Endothelial cell of umbilical vein (primary cell): Measurements from ENCODE around the gene COPS9. TPM values are rescaled to one million over a fixed set of nuclear protein-coding genes. Genes with fewer than 3 reads are reported as not detected.

Experiments
- BruUV-seq: library from RNA; stranded (reverse); fragments of 400-500 nt; replicated peaks from 2 replicates; lab custom pipeline; 2021; lab: Mats Ljungman, UMichigan
- CTCF ChIA-PET: fragments of 300-600, 350-600 bp; sonication (Branson Sonifier 250); formaldehyde crosslinking; loops from one replicate; lab custom pipeline; 2021; ENCODE audit warnings: antibody characterized with exemption, inconsistent platforms; lab: Charles Lee
- POLR2A ChIA-PET: fragments of 300-600, 350-600 bp; sonication (Branson Sonifier 250); formaldehyde crosslinking; loops from one replicate; lab custom pipeline; 2021; ENCODE audit warnings: antibody characterized with exemption, inconsistent platforms; lab: Charles Lee
- DNase-seq: peaks from one replicate; pipeline ENCODE4 v3.0.0-alpha.2; 2011; ENCODE audit warnings: low read depth, low spot score
- FAIRE-seq: peaks from 2 replicates; lab custom pipeline; 2011; peaks lifted over from hg19 to GRCh38; lab: Jason Lieb, UNC
- H2AFZ ChIP-seq: 2 replicates; pipeline ENCODE4 v1.6.0; 2012; ENCODE audit warnings: low read depth, low read length, control low read depth, inconsistent platforms
- H3K27ac ChIP-seq: 2 replicates; pipeline ENCODE4 v1.5.1; 2011; ENCODE audit warnings: low read depth, mild to moderate bottlenecking, control low read depth, low read length, moderate library complexity; ENCODE audit not compliant: insufficient read depth
- H3K27me3 ChIP-seq, 2 experiments: 2 replicates each; pipeline versions ENCODE4 v1.6.0 to v1.6.1; 2011; ENCODE audit warnings: low read length in 2 of 2, mixed read lengths in 1 of 2; ENCODE audit not compliant: control insufficient read depth in 2 of 2, insufficient read depth in 2 of 2
- H3K36me3 ChIP-seq, 2 experiments: 2 replicates in 1 of 2; 3 replicates in 1 of 2; pipeline ENCODE4 v1.5.1; 2011; ENCODE audit warnings: low read length in 2 of 2, mild to moderate bottlenecking in 1 of 2, moderate library complexity in 1 of 2; ENCODE audit not compliant: control insufficient read depth in 2 of 2, insufficient read depth in 2 of 2; ENCODE audit errors: extremely low read depth in 1 of 2
- H3K4me1 ChIP-seq: 3 replicates; pipeline ENCODE4 v1.5.1; 2011; ENCODE audit warnings: mild to moderate bottlenecking, low read length; ENCODE audit not compliant: control insufficient read depth, insufficient read depth; ENCODE audit errors: extremely low read depth
- H3K4me2 ChIP-seq: 2 replicates; pipeline ENCODE4 v1.6.1; 2011; ENCODE audit warnings: low read length, control low read depth, mixed read lengths; ENCODE audit not compliant: insufficient read depth
- H3K4me3 ChIP-seq, 3 experiments: fragments of 200-600 bp in 1 of 3; sonication (generic), shearing (Covaris generic) in 1 of 3; replicated peaks in 1 of 3; 2 replicates each; pipeline ENCODE4 v1.5.1; 2011 to 2016; ENCODE audit warnings: control low read depth in 3 of 3, low read length in 3 of 3, mild to moderate bottlenecking in 2 of 3, inconsistent platforms in 1 of 3, low read depth in 1 of 3, moderate library complexity in 1 of 3; ENCODE audit not compliant: insufficient read depth in 1 of 3
- H3K79me2 ChIP-seq: 2 replicates; pipeline ENCODE4 v1.6.0; 2012; ENCODE audit warnings: low read length, inconsistent platforms; ENCODE audit not compliant: control insufficient read depth, insufficient read depth
- H3K9ac ChIP-seq: replicated peaks from 2 replicates; pipeline ENCODE3; 2011; ENCODE audit warnings: low read length, control low read depth; ENCODE audit not compliant: insufficient read depth; ENCODE audit errors: extremely low read depth
- H3K9me1 ChIP-seq: replicated peaks from 3 replicates; pipeline ENCODE4 v1.6.0; 2011; ENCODE audit warnings: mild to moderate bottlenecking, low read length; ENCODE audit not compliant: control insufficient read depth, insufficient read depth; ENCODE audit errors: extremely low read depth
- H3K9me3 ChIP-seq: replicated peaks from 2 replicates; pipeline ENCODE4 v1.5.1; 2012; ENCODE audit warnings: low read length, inconsistent platforms; ENCODE audit not compliant: control insufficient read depth, insufficient read depth
- H4K20me1 ChIP-seq: replicated peaks from 2 replicates; pipeline ENCODE3; 2011; ENCODE audit warnings: mild to moderate bottlenecking, low read length; ENCODE audit not compliant: control insufficient read depth, insufficient read depth; ENCODE audit errors: extremely low read depth
- CTCF ChIP-seq, 2 donors: IDR thresholded peaks; 1 replicate in 1 of 2; 2 replicates in 1 of 2; pipeline ENCODE4 v1.5.1; 2011; ENCODE audit warnings: low read length in 2 of 2, mild to moderate bottlenecking in 2 of 2, moderate library complexity in 2 of 2, control low read depth in 1 of 2, inconsistent platforms in 1 of 2, low read depth in 1 of 2; ENCODE audit not compliant: insufficient read depth in 1 of 2; ENCODE audit errors: extremely low read depth in 1 of 2
- EZH2 ChIP-seq: IDR thresholded peaks from 2 replicates; pipeline ENCODE4 v1.6.1; 2012; ENCODE audit warnings: borderline replicate concordance, low read depth, mild to moderate bottlenecking, moderate library complexity, low read length, inconsistent platforms; ENCODE audit not compliant: severe bottlenecking
- FOS ChIP-seq: IDR thresholded peaks from 2 replicates; pipeline ENCODE4 v1.6.1; 2011; ENCODE audit warnings: mild to moderate bottlenecking, low read length, moderate library complexity, borderline replicate concordance; ENCODE audit not compliant: insufficient read depth
- GATA2 ChIP-seq: IDR thresholded peaks from 2 replicates; pipeline ENCODE4 v1.7.0; 2011; ENCODE audit warnings: low read depth, mild to moderate bottlenecking, moderate library complexity, mixed read lengths, low read length; ENCODE audit not compliant: insufficient read length, insufficient read depth
- JUN ChIP-seq: IDR thresholded peaks from 2 replicates; pipeline ENCODE4 v1.6.1; 2011; ENCODE audit warnings: borderline replicate concordance, low read depth; ENCODE audit not compliant: insufficient read length, insufficient read depth
- MAX ChIP-seq: IDR thresholded peaks from 2 replicates; pipeline ENCODE4 v1.6.1; 2011; ENCODE audit not compliant: insufficient read depth, insufficient read length
- MYC ChIP-seq: IDR thresholded peaks from one replicate; pipeline ENCODE4 v1.6.1; 2011; ENCODE audit warnings: mild to moderate bottlenecking, low read depth, low read length
- POLR2A ChIP-seq: IDR thresholded peaks from 2 replicates; pipeline ENCODE4 v1.6.1; 2012; ENCODE audit warnings: low read depth, mild to moderate bottlenecking, control low read depth, low read length
- POLR2AphosphoS5 ChIP-seq: IDR thresholded peaks from 2 replicates; pipeline ENCODE4 v1.6.1; 2012; ENCODE audit warnings: low read depth, mild to moderate bottlenecking, control low read depth, low read length, moderate library complexity; ENCODE audit not compliant: insufficient read depth
- dilution Hi-C: fragments of 300-500 bp; cut with MboI; formaldehyde crosslinking; loops from one replicate; pipeline ENCODE4 v1.15.0; 2019; ENCODE audit warnings: low sequenced_read_pairs; ENCODE audit not compliant: extremely low pct_ligation_motif_present
- intact Hi-C: fragments of 100-400 bp; cut with micrococcal nuclease; formaldehyde crosslinking; loops from one replicate; pipeline ENCODE4 v1.10.0; 2022
- polyA plus RNA-seq, 4 experiments: library from polyadenylated mRNA; depleted of rRNA in 3 of 4; stranded (reverse) in 3 of 4; unstranded in 1 of 4; fragments of >200 nt; gene quantifications; 2 replicates each; pipeline versions ENCODE4 v1.2.1 to v1.2.3, GENCODE V29; 2011 to 2012; ENCODE audit warnings: missing spikeins in 1 of 4
- total RNA-seq: library from RNA; stranded (reverse); gene quantifications from 2 replicates; pipeline ENCODE4 v1.2.3, GENCODE V29; 2021

The COPS9 gene
- total and polyA plus RNA-seq, 2 donors (not counting 3 experiments of a cell fraction or from before 2014, with no cell fraction given) = 196 to 361 TPM

GRCh38 chr2:240125742-240126141, 10.4 kb downstream of the COPS9 start:
- ChIA-PET POLR2A (no interaction called here), CTCF (no interaction called here)
- Histone ChIP-seq H3K4me1 (no peaks in the 10 kb centered on the region), H3K9me1 (no peaks in the 10 kb centered on the region), H3K36me3 (peaks cover 4 to 31% of the 10 kb centered on the region in 2 experiments), H3K9me3 (no peaks in the 10 kb centered on the region), H3K27ac (no peak overlapping the region), H3K4me3 (no peak overlapping the region), H3K79me2 (no peaks in the 10 kb centered on the region), H3K27me3 (no peaks in the 10 kb centered on the region), H4K20me1 (no peaks in the 10 kb centered on the region), H2AFZ (no peak overlapping the region), H3K9ac (no peak overlapping the region), H3K4me2 (no peak overlapping the region)
- DNase-seq (no peak), FAIRE-seq (no peak)
- intact Hi-C loops (no loop called here), dilution Hi-C loops (no loop called here)
- TF ChIP-seq EZH2 = no peak
- TF ChIP-seq GATA2 = no peak
- TF ChIP-seq POLR2AphosphoS5 = no peak
- TF ChIP-seq CTCF (IDR thresholded peaks at IDR 0.05; ENCODE audit: extremely low read depth in 1 of 2, insufficient read depth in 1 of 2, low read depth in 1 of 2, low read length in 2 of 2) = no peak
- no peak for TF ChIP-seq JUN
- no peak for TF ChIP-seq POLR2A
- no peak for TF ChIP-seq MYC
- TF ChIP-seq MAX = no peak
- no peak for TF ChIP-seq FOS
- no TSS peak for BruUV-seq
